C4-2B (cell line): Measurements from ENCODE around the gene FCGR3B.
"Not testable (repeated sequence)": the region's sequence is repeated elsewhere in the genome, so short reads cannot be mapped to it uniquely, and the experiment has no call there.

Source experiments
- ZFX ChIP-seq: fragments of 450-650 bp; IDR thresholded peaks from 2 replicates; pipeline ENCODE4 v1.6.1; 2017
- TF ChIP-seq, protein P1 (sequence below): fragments of 450-650 bp; conservative IDR thresholded peaks from 2 replicates; pipeline ENCODE4 v1.5.1; 2017; ENCODE audit warnings: mild to moderate bottlenecking

DNA sequence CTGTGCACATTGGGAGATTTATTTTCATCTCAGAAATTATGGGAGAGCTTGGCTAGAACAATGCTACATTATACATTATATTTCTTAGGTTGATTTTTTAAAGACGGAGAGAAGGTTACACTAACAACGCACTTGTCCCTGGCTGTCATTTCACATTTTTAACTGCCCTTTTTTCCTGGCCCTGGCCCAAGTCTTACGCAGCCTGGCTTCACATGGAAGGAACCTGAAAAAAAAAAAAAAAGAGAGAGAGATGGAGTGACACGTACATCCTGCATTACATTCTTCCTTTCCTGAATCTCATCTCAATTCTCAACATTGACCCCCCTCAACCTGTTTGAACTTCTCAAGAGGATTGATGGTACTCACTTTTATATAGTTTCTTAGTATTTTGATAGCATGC, 20.8 kb downstream of the FCGR3B start:
- TF ChIP-seq, protein P1, sequence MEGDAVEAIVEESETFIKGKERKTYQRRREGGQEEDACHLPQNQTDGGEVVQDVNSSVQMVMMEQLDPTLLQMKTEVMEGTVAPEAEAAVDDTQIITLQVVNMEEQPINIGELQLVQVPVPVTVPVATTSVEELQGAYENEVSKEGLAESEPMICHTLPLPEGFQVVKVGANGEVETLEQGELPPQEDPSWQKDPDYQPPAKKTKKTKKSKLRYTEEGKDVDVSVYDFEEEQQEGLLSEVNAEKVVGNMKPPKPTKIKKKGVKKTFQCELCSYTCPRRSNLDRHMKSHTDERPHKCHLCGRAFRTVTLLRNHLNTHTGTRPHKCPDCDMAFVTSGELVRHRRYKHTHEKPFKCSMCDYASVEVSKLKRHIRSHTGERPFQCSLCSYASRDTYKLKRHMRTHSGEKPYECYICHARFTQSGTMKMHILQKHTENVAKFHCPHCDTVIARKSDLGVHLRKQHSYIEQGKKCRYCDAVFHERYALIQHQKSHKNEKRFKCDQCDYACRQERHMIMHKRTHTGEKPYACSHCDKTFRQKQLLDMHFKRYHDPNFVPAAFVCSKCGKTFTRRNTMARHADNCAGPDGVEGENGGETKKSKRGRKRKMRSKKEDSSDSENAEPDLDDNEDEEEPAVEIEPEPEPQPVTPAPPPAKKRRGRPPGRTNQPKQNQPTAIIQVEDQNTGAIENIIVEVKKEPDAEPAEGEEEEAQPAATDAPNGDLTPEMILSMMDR: not testable (repeated sequence)
- not testable (repeated sequence) for TF ChIP-seq ZFX
